Choroid plexus epithelial cell (primary cell): ENCODE measurements around the gene TIAM2.

ENCODE experiments used
- DNase-seq: peaks from one replicate; pipeline ENCODE4 v3.0.0-alpha.2; 2010; ENCODE audit warnings: low read depth
- H3K4me3 ChIP-seq: 2 replicates; pipeline ENCODE4 v1.5.1; 2011; ENCODE audit warnings: low read depth, mild to moderate bottlenecking, control low read depth, low read length, moderate library complexity
- CTCF ChIP-seq: conservative IDR thresholded peaks from 2 replicates; pipeline ENCODE4 v1.5.1; 2011; ENCODE audit warnings: low read depth, mild to moderate bottlenecking, control low read depth, inconsistent platforms, low read length, moderate library complexity

The TIAM2 gene

GRCh38 chr6:155170519-155170918 is 175.4 kb downstream of the TIAM2 start:
- no peak for DNase-seq
- TF ChIP-seq CTCF, result no peak

DNA sequence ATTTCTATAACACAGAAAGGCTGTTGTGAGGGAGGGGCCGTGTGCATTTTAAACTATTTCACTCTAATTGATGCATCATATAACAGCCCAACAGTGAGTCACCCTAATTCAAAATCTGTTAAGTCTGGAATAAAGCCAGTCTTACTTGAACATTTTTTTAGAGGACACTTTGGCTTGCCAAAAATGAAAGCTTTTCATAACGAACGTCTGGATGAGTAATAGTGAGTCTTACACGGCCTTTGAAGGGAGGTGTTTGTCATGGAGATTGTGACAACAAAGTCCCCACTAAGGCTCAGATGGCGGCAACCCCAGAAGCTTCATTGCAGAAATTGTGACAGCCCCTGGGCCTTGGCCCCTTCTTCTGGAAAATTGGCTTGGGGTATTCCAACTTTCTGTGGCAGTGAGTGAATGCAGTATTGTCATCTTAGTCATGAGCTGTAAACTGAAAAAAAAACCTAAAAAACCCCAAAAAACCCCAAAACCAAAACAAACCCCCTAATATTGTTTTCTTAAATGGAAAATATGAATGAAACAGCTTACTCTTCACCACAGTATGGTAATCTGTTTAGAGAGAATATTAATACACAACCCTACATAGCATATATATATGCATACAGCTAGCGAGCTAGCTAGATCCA is 176.1 kb downstream of the TIAM2 start:
- DNase-seq, result peak; percentile 92
- TF ChIP-seq CTCF, result no peak
- peak overlapping the region; percentile 37 for H3K4me3 ChIP-seq

More at GRCh38 chr6:155170519-155170918, 175.4 kb downstream of the TIAM2 start:
- H3K4me3 ChIP-seq, result no peak overlapping the region

DNA sequence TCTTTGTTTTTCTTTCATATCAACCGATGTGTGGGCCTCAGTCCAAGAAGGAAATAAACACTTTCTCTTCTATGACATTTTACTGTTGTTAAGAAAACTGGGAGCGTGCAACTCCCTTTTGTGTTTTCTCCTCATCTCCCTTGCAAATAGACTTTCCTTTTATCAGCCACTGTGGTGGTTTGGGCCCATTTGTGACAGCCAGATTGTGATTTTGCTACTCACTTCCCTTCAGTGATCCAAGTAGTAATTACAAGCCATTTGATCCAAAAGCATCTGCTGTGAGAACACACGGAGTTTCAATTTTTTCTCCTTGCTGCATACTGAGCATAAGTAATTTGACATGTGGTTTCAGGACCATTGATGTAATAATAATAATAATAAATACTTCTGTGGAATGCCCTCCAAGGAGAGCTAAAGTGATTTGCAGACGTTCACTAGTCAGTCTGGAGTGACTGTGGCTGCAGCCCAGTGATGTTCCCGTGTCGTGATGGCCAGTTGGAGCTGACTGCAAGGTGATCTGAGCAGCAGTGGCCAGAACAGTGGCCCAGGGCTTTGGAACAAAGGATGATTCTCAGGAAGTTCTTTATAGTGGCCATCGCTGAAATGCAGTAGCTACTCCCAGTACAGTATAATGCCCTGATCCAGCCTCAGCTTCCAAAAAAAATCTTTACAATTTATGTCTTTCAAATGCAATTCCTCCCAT is 176.8 kb downstream of the TIAM2 start:
- peak; percentile 67 for DNase-seq
- no peak for TF ChIP-seq CTCF
- peak overlapping the region; percentile 6 for H3K4me3 ChIP-seq

- no peak overlapping the region for H3K4me3 ChIP-seq
- DNase-seq, result no peak
- no peak for TF ChIP-seq CTCF
Observed at GRCh38 chr6:155173488-155173887, 178.4 kb downstream of the TIAM2 start.

- peak; percentile 93 for DNase-seq
- TF ChIP-seq CTCF, result peak; percentile 86
- no peak overlapping the region for H3K4me3 ChIP-seq
Observed at GRCh38 chr6:155174576-155175211, 179.6 kb downstream of the TIAM2 start.

DNA sequence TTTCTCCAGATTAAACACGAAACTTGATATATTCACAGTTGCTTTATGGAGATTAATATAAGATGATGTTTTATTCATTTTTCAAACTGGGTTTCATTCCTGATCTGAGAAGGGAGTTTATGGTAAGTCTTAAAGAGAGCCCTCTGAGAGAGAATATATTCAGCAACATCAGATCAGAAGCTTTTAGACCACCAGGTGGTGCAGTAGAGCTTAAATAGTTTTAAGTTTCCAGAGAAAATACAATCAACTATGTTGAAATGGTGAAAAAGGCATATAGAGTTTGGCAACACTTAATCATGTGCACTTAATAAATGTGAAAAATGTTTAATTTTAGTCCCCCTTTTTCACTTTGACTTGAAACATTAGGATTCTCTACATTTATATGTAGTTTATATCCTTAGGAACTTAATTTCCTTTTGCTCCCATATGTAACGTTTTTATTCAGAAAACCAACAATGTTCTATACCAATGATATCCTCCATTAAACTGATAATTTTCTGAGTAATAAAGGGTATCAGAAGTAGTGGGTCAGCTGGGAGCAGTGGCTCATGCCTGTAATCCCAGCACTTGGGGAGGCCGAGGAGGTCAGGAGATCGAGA is 182.3 kb downstream of the TIAM2 start:
- TF ChIP-seq CTCF, result peak; percentile 59
- peak; percentile 90 for DNase-seq
- no peak overlapping the region for H3K4me3 ChIP-seq
